Posterior vena cava (tissue), 2 donors: Measurements from ENCODE around the gene ZNF618. TPM values are rescaled to one million over a fixed set of nuclear protein-coding genes. Genes with fewer than 3 reads are reported as not detected.

Experiments used
- DNase-seq: peaks from one replicate; pipeline ENCODE4 v3.0.0-alpha.2; 2020; ENCODE audit warnings: low spot score
- intact Hi-C, 2 donors: fragments of 100-400 bp; cut with DNase I; formaldehyde crosslinking; loops; one replicate each; pipeline versions ENCODE4 v1.14.1 to v1.14.2; 2022 to 2023
- total RNA-seq, 2 donors: library from RNA; stranded (reverse); fragmentation: NEBNext Ultra II Directional; extraction: Animal tissue kit (Norgen Biotek cat#: 25700); gene quantifications; one replicate each; pipeline ENCODE4 v1.2.1, GENCODE V29; 2021
- donor health status: DM: yes; HTN: yes; CAD: no.
- donor health status: DM: yes; HTN: yes; CAD: no.

The ZNF618 gene
- total RNA-seq, 2 donors from 2014 or later: 7.2 to 9.2 TPM

- intact Hi-C loops: no loop called here
Observed at GRCh38 chr9:113928269-113928668, 52.2 kb downstream of the ZNF618 start.

GRCh38 chr9:113929634-113930389 is 53.7 kb downstream of the ZNF618 start:
- intact Hi-C loops: no loop called here
- no peak for DNase-seq

More at GRCh38 chr9:113928269-113928668, 52.2 kb downstream of the ZNF618 start:
- DNase-seq: no peak

- peak; percentile 5 for DNase-seq
- intact Hi-C loops: no loop called here
Observed at GRCh38 chr9:113930390-113930783, 54.3 kb downstream of the ZNF618 start.

- DNase-seq: no peak
- intact Hi-C loops: no loop called here
Observed at GRCh38 chr9:113931140-113931539, 55.0 kb downstream of the ZNF618 start.

GRCh38 chr9:113931777-113932176 is 55.7 kb downstream of the ZNF618 start:
- intact Hi-C loops: no loop called here
- no peak for DNase-seq

- intact Hi-C loops: no loop called here
- no peak for DNase-seq
Observed at GRCh38 chr9:113932906-113933584, 56.9 kb downstream of the ZNF618 start.

- no peak for DNase-seq
- intact Hi-C loops: no loop called here
Observed at GRCh38 chr9:113933671-113934070, 57.6 kb downstream of the ZNF618 start.

- DNase-seq: peak; percentile 35
- intact Hi-C loops: no loop called here
Observed at GRCh38 chr9:113934167-113934828, 58.2 kb downstream of the ZNF618 start.

GRCh38 chr9:113934829-113935676 is 58.9 kb downstream of the ZNF618 start:
- peak; percentile 47 for DNase-seq

GRCh38 chr9:113935677-113936380 is 59.7 kb downstream of the ZNF618 start:
- peak; percentile 16 for DNase-seq
- intact Hi-C loops: no loop called here

More at GRCh38 chr9:113934829-113935676, 58.9 kb downstream of the ZNF618 start:
- intact Hi-C loops: no loop called here

GRCh38 chr9:113940077-113940476 is 64.0 kb downstream of the ZNF618 start:
- intact Hi-C loops: no loop called here

GRCh38 chr9:113941056-113941455 is 64.9 kb downstream of the ZNF618 start:
- intact Hi-C loops: no loop called here
- DNase-seq: no peak

More at GRCh38 chr9:113940077-113940476, 64.0 kb downstream of the ZNF618 start:
- DNase-seq: no peak

- DNase-seq: no peak
- intact Hi-C loops: no loop called here
Observed at GRCh38 chr9:113941526-113941925, 65.4 kb downstream of the ZNF618 start.

- DNase-seq: no peak
Observed at GRCh38 chr9:113943112-113944009, 67.3 kb downstream of the ZNF618 start.

GRCh38 chr9:113945784-113946183 is 69.7 kb downstream of the ZNF618 start:
- DNase-seq: no peak
- intact Hi-C loops: no loop called here

More at GRCh38 chr9:113943112-113944009, 67.3 kb downstream of the ZNF618 start:
- intact Hi-C loops: no loop called here

- no peak for DNase-seq
- intact Hi-C loops: no loop called here
Observed at GRCh38 chr9:113946496-113947115, 70.5 kb downstream of the ZNF618 start.

- intact Hi-C loops: no loop called here
- no peak for DNase-seq
Observed at GRCh38 chr9:113947941-113948340, 71.8 kb downstream of the ZNF618 start.
